HepG2 (cell line): Measurements from ENCODE around the gene ATG7. TPM values are rescaled to one million over a fixed set of nuclear protein-coding genes. Genes with fewer than 3 reads are reported as not detected.

ENCODE experiments used
- ATAC-seq: fragments of 200-7000 bp; cut with Tn5 transposase; 3 replicates; pipeline ENCODE4 v1.9.1; 2020; ENCODE audit warnings: mild to moderate bottlenecking, moderate library complexity
- BruUV-seq: library from RNA; stranded (reverse); fragments of 400-500 nt; replicated peaks from 2 replicates; lab custom pipeline; 2021; lab: Mats Ljungman, UMichigan
- CTCF ChIA-PET: fragments of 300-600 bp; formaldehyde crosslinking; extraction: SDS; loops from one replicate; lab custom pipeline; 2021; ENCODE audit warnings: low total read pairs, inconsistent platforms, low intra/inter-chr PET ratio; lab: Yijun Ruan, JAX
- POLR2A ChIA-PET: fragments of 350-600 bp; sonication (Branson Sonifier 250); formaldehyde crosslinking; loops from one replicate; lab custom pipeline; 2020; ENCODE audit warnings: antibody characterized with exemption, inconsistent platforms; lab: Yijun Ruan, JAX
- DNase-seq: peaks from one replicate; pipeline ENCODE4 v3.0.0-alpha.2; 2015; ENCODE audit warnings: low spot score
- FAIRE-seq: peaks from 3 replicates; lab custom pipeline; 2011; peaks lifted over from hg19 to GRCh38; lab: Jason Lieb, UNC
- H2AFZ ChIP-seq: one replicate; pipeline ENCODE4 v1.6.1; 2011; ENCODE audit warnings: low read length, inconsistent platforms
- H3K27ac ChIP-seq: fragments of 300-600 bp; 3 replicates; pipeline ENCODE4 v1.8.0; 2011; ENCODE audit warnings: mixed run types, mild to moderate bottlenecking, mixed read lengths, low read length, inconsistent platforms; ENCODE audit not compliant: insufficient read depth; ENCODE audit errors: extremely low read length
- H3K27me3 ChIP-seq, 2 experiments: fragments of 200-600 bp in 1 of 2; 2 replicates in 1 of 2; 3 replicates in 1 of 2; pipeline versions ENCODE4 v1.6.0 to v1.8.0; 2011; ENCODE audit warnings: low read length in 2 of 2, mild to moderate bottlenecking in 2 of 2, moderate library complexity in 2 of 2, inconsistent platforms in 1 of 2; ENCODE audit not compliant: insufficient read depth in 2 of 2, control insufficient read depth in 1 of 2
- H3K36me3 ChIP-seq, 2 experiments: fragments of 200-600 bp in 1 of 2; replicated peaks in 1 of 2; 2 replicates in 1 of 2; 3 replicates in 1 of 2; pipeline versions ENCODE4 v1.5.1 to v1.8.0; 2011; ENCODE audit warnings: low read length in 2 of 2, inconsistent platforms in 1 of 2; ENCODE audit not compliant: insufficient read depth in 2 of 2, control insufficient read depth in 1 of 2
- H3K4me1 ChIP-seq: 2 replicates; pipeline ENCODE4 v1.5.1; 2012; ENCODE audit warnings: low read length, inconsistent platforms; ENCODE audit not compliant: insufficient read depth
- H3K4me2 ChIP-seq: 2 replicates; pipeline ENCODE4 v1.6.0; 2011; ENCODE audit warnings: low read depth, low read length, inconsistent platforms
- H3K4me3 ChIP-seq, 3 experiments: fragments of 200-600 bp in 1 of 3; sonication (generic), shearing (Covaris generic) in 1 of 3; replicated peaks in 1 of 3; 2 replicates each; pipeline ENCODE4 v1.5.1; 2011 to 2016; ENCODE audit warnings: low read length in 3 of 3, inconsistent platforms in 2 of 3, low read depth in 2 of 3, mild to moderate bottlenecking in 2 of 3, control low read depth in 1 of 3, mixed read lengths in 1 of 3; ENCODE audit not compliant: insufficient read depth in 1 of 3
- H3K79me2 ChIP-seq: one replicate; pipeline ENCODE4 v1.6.1; 2011; ENCODE audit warnings: low read length, inconsistent platforms; ENCODE audit not compliant: insufficient read depth
- H3K9ac ChIP-seq: 2 replicates; pipeline ENCODE4 v1.6.0; 2011; ENCODE audit warnings: mild to moderate bottlenecking, low read depth, low read length, inconsistent platforms; ENCODE audit not compliant: insufficient read depth
- H3K9me3 ChIP-seq: 2 replicates; pipeline ENCODE4 v1.5.1; 2012; ENCODE audit warnings: mild to moderate bottlenecking, low read length
- H4K20me1 ChIP-seq: 2 replicates; pipeline ENCODE4 v1.6.0; 2011; ENCODE audit warnings: inconsistent platforms, mild to moderate bottlenecking, low read length, moderate library complexity; ENCODE audit not compliant: insufficient read depth
- BHLHE40 ChIP-seq: IDR thresholded peaks from 2 replicates; pipeline ENCODE4 v1.6.1; 2011; ENCODE audit warnings: low read length, improper control_type of control experiment
- CC2D1A ChIP-seq: sonication (generic); formaldehyde crosslinking; IDR thresholded peaks from 2 replicates; pipeline ENCODE4 v1.8.1; 2023; ENCODE audit warnings: mild to moderate bottlenecking, missing genetic modification reagents
- ISX ChIP-seq: sonication (generic); formaldehyde crosslinking; conservative IDR thresholded peaks from 2 replicates; pipeline ENCODE4 v1.5.0; 2020; ENCODE audit warnings: missing genetic modification reagents
- KLF11 ChIP-seq: IDR thresholded peaks from 2 replicates; pipeline ENCODE4 v1.6.1; 2016; ENCODE audit warnings: missing compliant biosample characterization
- POLR2AphosphoS2 ChIP-seq: IDR thresholded peaks from 2 replicates; pipeline ENCODE4 v1.6.1; 2011; ENCODE audit warnings: low read depth, low read length, improper control_type of control experiment
- REL ChIP-seq: sonication (generic); formaldehyde crosslinking; conservative IDR thresholded peaks from 2 replicates; pipeline ENCODE4 v1.8.0; 2022; ENCODE audit warnings: mild to moderate bottlenecking, missing genetic modification reagents, moderate library complexity
- SMAD1 ChIP-seq: sonication (generic); formaldehyde crosslinking; IDR thresholded peaks from 2 replicates; pipeline ENCODE4 v1.4.0; 2020; ENCODE audit warnings: missing genetic modification reagents, low read depth, mild to moderate bottlenecking, borderline replicate concordance
- YEATS4 ChIP-seq: sonication (generic); formaldehyde crosslinking; IDR thresholded peaks from 2 replicates; pipeline ENCODE4 v1.4.0; 2020; ENCODE audit warnings: missing genetic modification reagents, borderline replicate concordance
- ZBTB38 ChIP-seq: sonication (generic); formaldehyde crosslinking; IDR thresholded peaks from 2 replicates; pipeline ENCODE4 v1.5.1; 2020; ENCODE audit warnings: mild to moderate bottlenecking, missing genetic modification reagents
- ZNF274 ChIP-seq: sonication (generic); formaldehyde crosslinking; IDR thresholded peaks from 2 replicates; pipeline ENCODE4 v1.5.1; 2020; ENCODE audit warnings: mild to moderate bottlenecking, missing genetic modification reagents
- ZNF530 ChIP-seq: sonication (generic); formaldehyde crosslinking; IDR thresholded peaks from 2 replicates; pipeline ENCODE4 v1.5.0; 2020; ENCODE audit warnings: low read depth, mild to moderate bottlenecking, missing genetic modification reagents
- ZNF670 ChIP-seq: sonication (generic); formaldehyde crosslinking; IDR thresholded peaks from 2 replicates; pipeline ENCODE4 v1.8.0; 2022; ENCODE audit warnings: mild to moderate bottlenecking, missing genetic modification reagents, borderline replicate concordance
- WGBS: methylation state at CpG from one replicate; pipeline ENCODE4 v1.1.6; 2017; ENCODE audit warnings: low lambda C conversion rate; 5-methylcytosine and 5-hydroxymethylcytosine counted together
- in situ Hi-C: cut with HindIII; loops from 2 replicates; pipeline ENCODE4 v1.10.0; 2017; ENCODE audit warnings: low pct_unique_long_range_greater_than_20kb; ENCODE audit not compliant: extremely low pct_ligation_motif_present
- intact Hi-C: fragments of 100-400 bp; cut with micrococcal nuclease; formaldehyde crosslinking; loops from one replicate; pipeline ENCODE4 v1.10.0; 2022; ENCODE audit not compliant: unreplicated experiment
- polyA plus RNA-seq, 8 experiments: library from polyadenylated mRNA; depleted of rRNA in 3 of 8; stranded (reverse) in 7 of 8; unstranded in 1 of 8; fragments of >200 nt; fragmentation: Illumina TruSeq in 4 of 8; extraction: Trizol in 4 of 8; gene quantifications; 2 replicates each; pipeline versions ENCODE4 v1.2.1 to v1.2.3, GENCODE V29; 2011 to 2016; ENCODE audit warnings: low read depth in 4 of 8, missing spikeins in 1 of 8, mixed read lengths in 1 of 8; ENCODE audit not compliant: insufficient read depth in 1 of 8
- total RNA-seq, 5 experiments: library from RNA; depleted of rRNA; stranded (reverse); fragments of >200 nt; fragmentation: Illumina TruSeq; extraction: Trizol; gene quantifications; 2 replicates each; pipeline ENCODE4 v1.2.3, GENCODE V29; 2016; ENCODE audit warnings: low read depth in 1 of 5
- TF ChIP-seq, protein P1 (sequence below): sonication (generic); formaldehyde crosslinking; IDR thresholded peaks from 2 replicates; pipeline ENCODE4 v1.5.0; 2020; ENCODE audit warnings: missing genetic modification reagents
- TF ChIP-seq, protein P2 (sequence below): sonication (generic); formaldehyde crosslinking; IDR thresholded peaks from 2 replicates; pipeline ENCODE4 v1.4.0; 2020; ENCODE audit warnings: missing genetic modification reagents, borderline replicate concordance
- TF ChIP-seq, protein P3 (sequence below): sonication (generic); formaldehyde crosslinking; IDR thresholded peaks from 2 replicates; pipeline ENCODE4 v1.5.1; 2020; ENCODE audit warnings: missing genetic modification reagents, mild to moderate bottlenecking, borderline replicate concordance
- TF ChIP-seq, protein P4 (sequence below): sonication (generic); formaldehyde crosslinking; IDR thresholded peaks from 2 replicates; pipeline ENCODE4 v1.5.1; 2020; ENCODE audit warnings: mild to moderate bottlenecking, missing genetic modification reagents, moderate library complexity

Gene ATG7
- total and polyA plus RNA-seq, 2 of the 13 experiments (the other 11 are each of a cell fraction or from before 2014, with no cell fraction given): 7.8 to 22.1 TPM

DNA sequence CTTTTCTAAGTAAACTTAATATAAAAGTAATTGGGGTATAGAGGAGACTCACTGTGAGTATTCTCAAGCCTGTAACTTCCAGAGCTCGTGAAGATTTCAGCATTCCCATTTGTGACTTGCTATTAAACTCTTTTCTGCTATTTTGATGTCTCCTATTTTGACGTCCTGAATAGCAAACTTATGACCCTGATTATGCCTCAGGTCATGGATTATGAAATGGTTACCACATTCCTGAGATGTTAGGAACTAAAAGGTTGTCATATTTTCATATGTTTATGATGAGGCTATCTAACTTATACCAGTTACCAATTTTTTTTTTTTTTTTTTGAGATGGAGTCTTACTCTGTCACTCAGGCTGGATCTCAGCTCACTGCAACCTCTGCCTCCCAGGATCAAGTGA lies 105.5 kb downstream of the ATG7 start:
- POLR2A ChIA-PET: no interaction called here
- H3K9ac ChIP-seq: no peak overlapping the region
- intact Hi-C loops: no loop called here
- TF ChIP-seq ZNF670 (CRISPR knock-in tag) (no peak), CC2D1A (CRISPR knock-in tag) (no peak), YEATS4 (CRISPR knock-in tag) (no peak), ZNF274 (no peak), BHLHE40 (no peak), KLF11 (CRISPR knock-in tag) (no peak), REL (CRISPR knock-in tag) (no peak), POLR2AphosphoS2 (no peak), ZNF530 (CRISPR knock-in tag) (no peak), ZBTB38 (CRISPR knock-in tag) (no peak), SMAD1 (CRISPR knock-in tag) (no peak), ISX (CRISPR knock-in tag) (no peak)
- TF ChIP-seq, protein P1, sequence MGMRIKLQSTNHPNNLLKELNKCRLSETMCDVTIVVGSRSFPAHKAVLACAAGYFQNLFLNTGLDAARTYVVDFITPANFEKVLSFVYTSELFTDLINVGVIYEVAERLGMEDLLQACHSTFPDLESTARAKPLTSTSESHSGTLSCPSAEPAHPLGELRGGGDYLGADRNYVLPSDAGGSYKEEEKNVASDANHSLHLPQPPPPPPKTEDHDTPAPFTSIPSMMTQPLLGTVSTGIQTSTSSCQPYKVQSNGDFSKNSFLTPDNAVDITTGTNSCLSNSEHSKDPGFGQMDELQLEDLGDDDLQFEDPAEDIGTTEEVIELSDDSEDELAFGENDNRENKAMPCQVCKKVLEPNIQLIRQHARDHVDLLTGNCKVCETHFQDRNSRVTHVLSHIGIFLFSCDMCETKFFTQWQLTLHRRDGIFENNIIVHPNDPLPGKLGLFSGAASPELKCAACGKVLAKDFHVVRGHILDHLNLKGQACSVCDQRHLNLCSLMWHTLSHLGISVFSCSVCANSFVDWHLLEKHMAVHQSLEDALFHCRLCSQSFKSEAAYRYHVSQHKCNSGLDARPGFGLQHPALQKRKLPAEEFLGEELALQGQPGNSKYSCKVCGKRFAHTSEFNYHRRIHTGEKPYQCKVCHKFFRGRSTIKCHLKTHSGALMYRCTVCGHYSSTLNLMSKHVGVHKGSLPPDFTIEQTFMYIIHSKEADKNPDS: no peak
- TF ChIP-seq, protein P2, sequence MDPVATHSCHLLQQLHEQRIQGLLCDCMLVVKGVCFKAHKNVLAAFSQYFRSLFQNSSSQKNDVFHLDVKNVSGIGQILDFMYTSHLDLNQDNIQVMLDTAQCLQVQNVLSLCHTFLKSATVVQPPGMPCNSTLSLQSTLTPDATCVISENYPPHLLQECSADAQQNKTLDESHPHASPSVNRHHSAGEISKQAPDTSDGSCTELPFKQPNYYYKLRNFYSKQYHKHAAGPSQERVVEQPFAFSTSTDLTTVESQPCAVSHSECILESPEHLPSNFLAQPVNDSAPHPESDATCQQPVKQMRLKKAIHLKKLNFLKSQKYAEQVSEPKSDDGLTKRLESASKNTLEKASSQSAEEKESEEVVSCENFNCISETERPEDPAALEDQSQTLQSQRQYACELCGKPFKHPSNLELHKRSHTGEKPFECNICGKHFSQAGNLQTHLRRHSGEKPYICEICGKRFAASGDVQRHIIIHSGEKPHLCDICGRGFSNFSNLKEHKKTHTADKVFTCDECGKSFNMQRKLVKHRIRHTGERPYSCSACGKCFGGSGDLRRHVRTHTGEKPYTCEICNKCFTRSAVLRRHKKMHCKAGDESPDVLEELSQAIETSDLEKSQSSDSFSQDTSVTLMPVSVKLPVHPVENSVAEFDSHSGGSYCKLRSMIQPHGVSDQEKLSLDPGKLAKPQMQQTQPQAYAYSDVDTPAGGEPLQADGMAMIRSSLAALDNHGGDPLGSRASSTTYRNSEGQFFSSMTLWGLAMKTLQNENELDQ: no peak
- TF ChIP-seq, protein P3, sequence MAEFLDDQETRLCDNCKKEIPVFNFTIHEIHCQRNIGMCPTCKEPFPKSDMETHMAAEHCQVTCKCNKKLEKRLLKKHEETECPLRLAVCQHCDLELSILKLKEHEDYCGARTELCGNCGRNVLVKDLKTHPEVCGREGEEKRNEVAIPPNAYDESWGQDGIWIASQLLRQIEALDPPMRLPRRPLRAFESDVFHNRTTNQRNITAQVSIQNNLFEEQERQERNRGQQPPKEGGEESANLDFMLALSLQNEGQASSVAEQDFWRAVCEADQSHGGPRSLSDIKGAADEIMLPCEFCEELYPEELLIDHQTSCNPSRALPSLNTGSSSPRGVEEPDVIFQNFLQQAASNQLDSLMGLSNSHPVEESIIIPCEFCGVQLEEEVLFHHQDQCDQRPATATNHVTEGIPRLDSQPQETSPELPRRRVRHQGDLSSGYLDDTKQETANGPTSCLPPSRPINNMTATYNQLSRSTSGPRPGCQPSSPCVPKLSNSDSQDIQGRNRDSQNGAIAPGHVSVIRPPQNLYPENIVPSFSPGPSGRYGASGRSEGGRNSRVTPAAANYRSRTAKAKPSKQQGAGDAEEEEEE (CRISPR knock-in tag): no peak
- TF ChIP-seq, protein P4, sequence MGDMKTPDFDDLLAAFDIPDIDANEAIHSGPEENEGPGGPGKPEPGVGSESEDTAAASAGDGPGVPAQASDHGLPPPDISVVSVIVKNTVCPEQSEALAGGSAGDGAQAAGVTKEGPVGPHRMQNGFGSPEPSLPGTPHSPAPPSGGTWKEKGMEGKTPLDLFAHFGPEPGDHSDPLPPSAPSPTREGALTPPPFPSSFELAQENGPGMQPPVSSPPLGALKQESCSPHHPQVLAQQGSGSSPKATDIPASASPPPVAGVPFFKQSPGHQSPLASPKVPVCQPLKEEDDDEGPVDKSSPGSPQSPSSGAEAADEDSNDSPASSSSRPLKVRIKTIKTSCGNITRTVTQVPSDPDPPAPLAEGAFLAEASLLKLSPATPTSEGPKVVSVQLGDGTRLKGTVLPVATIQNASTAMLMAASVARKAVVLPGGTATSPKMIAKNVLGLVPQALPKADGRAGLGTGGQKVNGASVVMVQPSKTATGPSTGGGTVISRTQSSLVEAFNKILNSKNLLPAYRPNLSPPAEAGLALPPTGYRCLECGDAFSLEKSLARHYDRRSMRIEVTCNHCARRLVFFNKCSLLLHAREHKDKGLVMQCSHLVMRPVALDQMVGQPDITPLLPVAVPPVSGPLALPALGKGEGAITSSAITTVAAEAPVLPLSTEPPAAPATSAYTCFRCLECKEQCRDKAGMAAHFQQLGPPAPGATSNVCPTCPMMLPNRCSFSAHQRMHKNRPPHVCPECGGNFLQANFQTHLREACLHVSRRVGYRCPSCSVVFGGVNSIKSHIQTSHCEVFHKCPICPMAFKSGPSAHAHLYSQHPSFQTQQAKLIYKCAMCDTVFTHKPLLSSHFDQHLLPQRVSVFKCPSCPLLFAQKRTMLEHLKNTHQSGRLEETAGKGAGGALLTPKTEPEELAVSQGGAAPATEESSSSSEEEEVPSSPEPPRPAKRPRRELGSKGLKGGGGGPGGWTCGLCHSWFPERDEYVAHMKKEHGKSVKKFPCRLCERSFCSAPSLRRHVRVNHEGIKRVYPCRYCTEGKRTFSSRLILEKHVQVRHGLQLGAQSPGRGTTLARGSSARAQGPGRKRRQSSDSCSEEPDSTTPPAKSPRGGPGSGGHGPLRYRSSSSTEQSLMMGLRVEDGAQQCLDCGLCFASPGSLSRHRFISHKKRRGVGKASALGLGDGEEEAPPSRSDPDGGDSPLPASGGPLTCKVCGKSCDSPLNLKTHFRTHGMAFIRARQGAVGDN (CRISPR knock-in tag): no peak

More for the DNA sequence above, 105.5 kb downstream of the ATG7 start:
- Histone ChIP-seq H3K4me2 (no peak overlapping the region), H3K9me3 (no peaks in the 10 kb centered on the region), H2AFZ (no peak overlapping the region), H3K79me2 (no peaks in the 10 kb centered on the region), H3K4me1 (peaks cover 15% of the 10 kb centered on the region), H3K27ac (no peak overlapping the region), H3K27me3 (no peaks in the 10 kb centered on the region), H3K36me3 (no peaks in the 10 kb centered on the region), H4K20me1 (no peaks in the 10 kb centered on the region), H3K4me3 (no peak overlapping the region)
- no TSS peak for BruUV-seq
- CTCF ChIA-PET: no interaction called here
- ATAC-seq (no peak), FAIRE-seq (no peak), DNase-seq (no peak)
- in situ Hi-C loops: no loop called here
- 87% methylated on average over 2 of the region's 2 CpGs for WGBS
